Measurements from ENCODE around the gene IMPA2. TPM values are rescaled to one million over a fixed set of nuclear protein-coding genes. Genes with fewer than 3 reads are reported as not detected.
A peak's percentile ranks its signal among the peaks of the same experiment; 100 is the strongest.

IMPA2 gene
- total RNA-seq, 1 experiment from 2014 or later: 113 TPM

GRCh38 chr18:11937874-11938478 is 43.3 kb upstream of the IMPA2 start:
- CTCF ChIA-PET: interaction anchor here (0.5 to 6.2 kb wide), 31 partner anchors 9 to 1061 kb away, joined by 3 to 195 read pairs (median 4); partner anchors contain the start of gene IMPA2
- Mint-ChIP-seq H3K27ac (no peak overlapping the region), H3K9me3 (no peaks in the 10 kb centered on the region), H3K4me3 (no peak overlapping the region), H3K36me3 (no peaks in the 10 kb centered on the region), H3K4me1 (peaks cover 6% of the 10 kb centered on the region), H3K27me3 (ENCODE audit: low read depth) (no peaks in the 10 kb centered on the region)
- DNase-seq (ENCODE audit: low spot score): peak; percentile 78
- ATAC-seq: peak; percentile 71
- no peak for TF ChIP-seq GRHL2 (CRISPR knock-in tag; IDR thresholded peaks at IDR 0.05; ENCODE audit: insufficient replicate concordance, severe bottlenecking)
- TF ChIP-seq CTCF (IDR thresholded peaks at IDR 0.05): peak; percentile 81
- no peak for TF ChIP-seq PRRX2 (CRISPR knock-in tag; IDR thresholded peaks at IDR 0.05)
- no peak for TF ChIP-seq IRF2 (CRISPR knock-in tag; IDR thresholded peaks at IDR 0.05; ENCODE audit: borderline replicate concordance, low read depth)
- POLR2A ChIA-PET: interaction anchor here (0.5 to 1.8 kb wide), 3 partner anchors 14 to 57 kb away, joined by 6 to 15 read pairs (median 7); no protein-coding TSS in a partner anchor

- DNase-seq (ENCODE audit: low spot score) (no peak), ATAC-seq (no peak)
- no peaks in the 10 kb centered on the region for H3K27me3 Mint-ChIP-seq (ENCODE audit: low read depth)
- no peak overlapping the region for H3K27ac Mint-ChIP-seq
- POLR2A ChIA-PET: interaction anchor here (0.7 kb wide), 1 partner anchor 139 kb away, joined by 3 read pairs; no protein-coding TSS in a partner anchor
- TF ChIP-seq ZNF219 (CRISPR knock-in tag; IDR thresholded peaks at IDR 0.05; ENCODE audit: borderline replicate concordance): no peak
- no peak for TF ChIP-seq EMX1 (CRISPR knock-in tag; IDR thresholded peaks at IDR 0.05)
- TF ChIP-seq E2F5 (CRISPR knock-in tag; IDR thresholded peaks at IDR 0.05): no peak
- no peak for TF ChIP-seq FOXJ3 (CRISPR knock-in tag; IDR thresholded peaks at IDR 0.05; ENCODE audit: borderline replicate concordance)
- TF ChIP-seq ARID4B (CRISPR knock-in tag; IDR thresholded peaks at IDR 0.05; ENCODE audit: borderline replicate concordance): no peak
- TF ChIP-seq FOXP1 (CRISPR knock-in tag; IDR thresholded peaks at IDR 0.05; ENCODE audit: borderline replicate concordance): no peak
- TF ChIP-seq GABPB1 (CRISPR knock-in tag; IDR thresholded peaks at IDR 0.05): no peak
- no peak for TF ChIP-seq JUN (CRISPR knock-in tag; IDR thresholded peaks at IDR 0.05)
- no peak for TF ChIP-seq ZNF671 (CRISPR knock-in tag; IDR thresholded peaks at IDR 0.05)
- no peak for TF ChIP-seq ATF2 (CRISPR knock-in tag; IDR thresholded peaks at IDR 0.05; ENCODE audit: borderline replicate concordance, low read depth)
- peaks cover 6% of the 10 kb centered on the region for H3K4me1 Mint-ChIP-seq
- no peaks in the 10 kb centered on the region for H3K9me3 Mint-ChIP-seq
- CTCF ChIA-PET: interaction anchor here (6.2 kb wide), 1 partner anchor 53 kb away, joined by 195 read pairs; no protein-coding TSS in a partner anchor
- no peak overlapping the region for H3K4me3 Mint-ChIP-seq
- H3K36me3 Mint-ChIP-seq: no peaks in the 10 kb centered on the region
Measured at GRCh38 chr18:11940956-11941355, 40.4 kb upstream of the IMPA2 start.

Measured in WTC11 (cell line).